ENCODE data around the gene GPHA2. TPM values are rescaled to one million over a fixed set of nuclear protein-coding genes. Genes with fewer than 3 reads are reported as not detected.

GPHA2 gene
- total RNA-seq, 1 donor from 2014 or later: 0.85 TPM

DNA sequence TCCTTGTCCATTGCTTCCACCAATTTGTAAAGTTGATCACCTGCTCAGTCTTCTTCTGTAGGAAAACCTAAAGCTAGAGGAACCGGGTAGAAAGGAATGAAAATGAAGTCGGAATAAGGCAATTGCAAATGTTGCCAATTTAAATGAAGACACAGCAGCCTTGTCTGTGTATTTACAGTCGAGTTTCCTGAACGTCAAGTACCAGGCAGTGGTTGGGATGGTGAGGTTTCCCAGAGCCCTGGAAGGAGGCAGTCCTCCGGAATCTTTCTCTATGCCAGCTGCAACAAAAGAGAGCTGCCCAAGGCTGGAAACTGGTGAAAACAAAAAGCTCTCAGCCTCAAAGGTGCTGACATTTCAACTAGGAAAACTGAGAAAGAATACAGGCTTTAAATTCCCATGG, 18.5 kb upstream of the GPHA2 start:
- H3K36me3 Mint-ChIP-seq: no peaks in the 10 kb centered on the region
- no peaks in the 10 kb centered on the region for H3K9me3 Mint-ChIP-seq

GRCh38 chr11:64951529-64951928, 15.8 kb upstream of the GPHA2 start:
- H3K9me3 Mint-ChIP-seq: no peaks in the 10 kb centered on the region
- no peaks in the 10 kb centered on the region for H3K36me3 Mint-ChIP-seq
- H3K27me3 Mint-ChIP-seq: peaks cover 21% of the 10 kb centered on the region
- TF ChIP-seq, protein P1, sequence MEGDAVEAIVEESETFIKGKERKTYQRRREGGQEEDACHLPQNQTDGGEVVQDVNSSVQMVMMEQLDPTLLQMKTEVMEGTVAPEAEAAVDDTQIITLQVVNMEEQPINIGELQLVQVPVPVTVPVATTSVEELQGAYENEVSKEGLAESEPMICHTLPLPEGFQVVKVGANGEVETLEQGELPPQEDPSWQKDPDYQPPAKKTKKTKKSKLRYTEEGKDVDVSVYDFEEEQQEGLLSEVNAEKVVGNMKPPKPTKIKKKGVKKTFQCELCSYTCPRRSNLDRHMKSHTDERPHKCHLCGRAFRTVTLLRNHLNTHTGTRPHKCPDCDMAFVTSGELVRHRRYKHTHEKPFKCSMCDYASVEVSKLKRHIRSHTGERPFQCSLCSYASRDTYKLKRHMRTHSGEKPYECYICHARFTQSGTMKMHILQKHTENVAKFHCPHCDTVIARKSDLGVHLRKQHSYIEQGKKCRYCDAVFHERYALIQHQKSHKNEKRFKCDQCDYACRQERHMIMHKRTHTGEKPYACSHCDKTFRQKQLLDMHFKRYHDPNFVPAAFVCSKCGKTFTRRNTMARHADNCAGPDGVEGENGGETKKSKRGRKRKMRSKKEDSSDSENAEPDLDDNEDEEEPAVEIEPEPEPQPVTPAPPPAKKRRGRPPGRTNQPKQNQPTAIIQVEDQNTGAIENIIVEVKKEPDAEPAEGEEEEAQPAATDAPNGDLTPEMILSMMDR (conservative IDR thresholded peaks at IDR 0.05): no peak
- no peak for DNase-seq (ENCODE audit: extremely low spot score, unreplicated experiment)
- no peak overlapping the region for H3K4me3 Mint-ChIP-seq
- H3K27ac Mint-ChIP-seq: no peak overlapping the region
- H3K4me1 Mint-ChIP-seq (ENCODE audit: unreplicated experiment): no peaks in the 10 kb centered on the region

More for the DNA sequence above, 18.5 kb upstream of the GPHA2 start:
- TF ChIP-seq, protein P1 (conservative IDR thresholded peaks at IDR 0.05): no peak
- peaks cover 15% of the 10 kb centered on the region for H3K27me3 Mint-ChIP-seq
- H3K27ac Mint-ChIP-seq: no peak overlapping the region
- no peak overlapping the region for H3K4me3 Mint-ChIP-seq
- DNase-seq (ENCODE audit: extremely low spot score, unreplicated experiment): no peak
- no peaks in the 10 kb centered on the region for H3K4me1 Mint-ChIP-seq (ENCODE audit: unreplicated experiment)

GRCh38 chr11:64947208-64947814, 11.6 kb upstream of the GPHA2 start:
- TF ChIP-seq, protein P1 (conservative IDR thresholded peaks at IDR 0.05): no peak
- Mint-ChIP-seq H3K27ac (no peak overlapping the region), H3K4me1 (ENCODE audit: unreplicated experiment) (no peaks in the 10 kb centered on the region), H3K36me3 (no peaks in the 10 kb centered on the region), H3K9me3 (no peaks in the 10 kb centered on the region), H3K4me3 (no peak overlapping the region), H3K27me3 (peaks cover 37% of the 10 kb centered on the region)
- DNase-seq (ENCODE audit: extremely low spot score, unreplicated experiment): no peak

DNA sequence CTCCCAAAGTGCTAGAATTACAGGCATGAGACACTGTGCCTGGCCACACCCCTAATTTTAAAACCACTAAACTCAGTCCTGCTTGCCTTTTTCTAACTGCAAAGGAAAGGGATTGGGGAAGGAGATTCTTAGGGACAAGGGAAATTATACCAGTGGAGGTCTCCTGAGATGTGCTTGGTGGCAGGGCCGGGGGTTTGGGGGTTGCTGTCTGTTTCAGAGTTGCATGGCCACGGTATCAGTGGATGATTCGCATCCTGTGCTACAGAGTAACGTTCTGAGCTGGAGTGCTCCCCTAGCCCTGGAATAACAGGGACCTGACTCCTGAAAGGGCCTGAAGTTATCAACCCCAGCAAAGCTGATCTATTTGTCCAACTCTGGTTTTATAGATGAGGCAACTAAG, 846 bp upstream of the GPHA2 start:
- peaks cover 12% of the 10 kb centered on the region for H3K4me1 Mint-ChIP-seq (ENCODE audit: unreplicated experiment)
- peaks cover 17% of the 10 kb centered on the region for H3K27me3 Mint-ChIP-seq
- H3K27ac Mint-ChIP-seq: no peak overlapping the region
- H3K36me3 Mint-ChIP-seq: no peaks in the 10 kb centered on the region
- TF ChIP-seq, protein P1 (conservative IDR thresholded peaks at IDR 0.05): no peak
- H3K9me3 Mint-ChIP-seq: no peaks in the 10 kb centered on the region
- DNase-seq (ENCODE audit: extremely low spot score, unreplicated experiment): no peak
- H3K4me3 Mint-ChIP-seq: no peak overlapping the region

DNA sequence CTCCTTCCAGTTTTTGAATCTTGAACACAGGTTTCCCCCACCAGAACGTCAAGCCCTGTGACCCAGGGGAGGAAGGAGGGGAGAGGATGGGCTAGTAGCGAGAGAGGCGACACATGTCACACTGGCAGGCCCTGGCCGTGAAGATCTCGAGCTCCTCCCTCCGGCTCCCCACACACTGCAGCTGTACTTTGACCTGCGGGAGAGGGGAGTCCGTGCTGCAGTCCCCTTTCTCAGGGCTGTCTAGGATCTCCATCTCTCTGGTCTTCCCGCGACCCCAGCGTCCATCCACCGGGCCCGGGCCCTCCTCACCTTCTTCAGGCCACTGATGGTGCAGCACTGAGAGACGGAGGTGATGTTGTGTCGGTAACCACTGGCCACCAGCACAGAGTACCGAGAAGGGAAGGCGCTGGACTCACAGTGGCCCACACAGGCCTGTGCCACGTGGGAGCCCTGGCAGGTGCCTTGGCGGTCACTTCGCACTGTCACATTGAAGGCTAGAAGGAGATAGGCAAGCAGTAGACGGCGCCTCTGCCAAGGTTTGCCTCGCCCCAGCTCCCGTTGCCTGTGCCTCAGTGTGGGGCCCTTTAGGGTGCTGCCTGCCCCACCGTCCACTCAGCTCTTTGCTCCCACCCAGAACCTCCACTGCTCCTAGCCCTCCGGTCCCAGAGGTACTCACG, 873 bp downstream of the GPHA2 start:
- peaks cover 12% of the 10 kb centered on the region for H3K27me3 Mint-ChIP-seq
- H3K27ac Mint-ChIP-seq: peak overlapping the region; percentile 7
- TF ChIP-seq, protein P1 (conservative IDR thresholded peaks at IDR 0.05): no peak
- DNase-seq (ENCODE audit: extremely low spot score, unreplicated experiment): no peak
- H3K4me3 Mint-ChIP-seq: no peak overlapping the region
- H3K4me1 Mint-ChIP-seq (ENCODE audit: unreplicated experiment): peaks cover 12% of the 10 kb centered on the region
- peaks cover 7% of the 10 kb centered on the region for H3K36me3 Mint-ChIP-seq
- no peaks in the 10 kb centered on the region for H3K9me3 Mint-ChIP-seq

All from type B pancreatic cell (in vitro differentiated cells).